ENCODE data around the gene MICAL2.
A peak's percentile ranks its signal among the peaks of the same experiment; 100 is the strongest.

MICAL2 gene

DNA sequence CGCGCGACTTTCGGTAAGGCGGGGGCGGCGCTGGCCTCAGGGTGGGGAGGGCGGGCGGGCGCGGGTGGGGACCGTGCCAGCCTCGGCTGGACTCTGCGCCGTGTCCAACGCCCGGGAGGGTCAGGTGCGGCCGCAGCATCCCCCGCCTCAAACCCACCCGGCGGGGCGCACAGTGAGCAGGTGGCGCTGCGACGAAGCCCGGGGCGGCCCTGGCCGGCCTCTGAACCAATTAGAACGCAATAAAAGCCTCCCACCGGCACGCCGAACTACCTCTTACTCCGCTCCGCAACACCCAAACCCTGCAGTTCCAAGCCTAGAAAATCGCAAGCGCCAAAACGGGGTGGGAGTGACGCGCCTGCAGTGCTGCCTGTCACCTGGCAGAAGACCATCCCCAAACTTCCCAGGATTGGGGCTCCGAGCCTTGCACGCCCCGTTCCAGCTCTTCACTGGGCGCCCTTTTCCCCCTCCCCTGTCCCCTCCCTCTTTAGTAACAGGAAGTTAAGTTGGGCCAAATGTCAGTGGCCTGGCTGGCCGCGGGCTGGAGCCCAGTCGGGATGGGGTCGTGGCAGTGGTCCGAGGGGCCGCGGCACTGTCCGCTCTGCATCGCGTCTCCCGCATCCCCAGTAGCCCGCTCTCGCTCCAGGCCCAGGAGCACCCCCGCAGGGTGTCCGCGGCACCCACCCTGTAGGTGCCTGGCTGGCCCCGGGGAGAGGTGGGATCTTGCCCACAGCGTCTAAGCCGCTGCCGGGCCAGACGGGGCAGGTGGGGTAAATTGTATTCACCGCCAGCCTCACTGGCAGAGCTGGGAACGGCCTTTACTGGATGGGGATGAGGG lies 541 bp downstream of the MICAL2 start:
- H3K4me1 Mint-ChIP-seq, result peaks cover 6% of the 10 kb centered on the region
- H3K4me3 Mint-ChIP-seq, result peak overlapping the region; percentile 67
- H3K36me3 Mint-ChIP-seq (ENCODE audit: low read depth), result no peaks in the 10 kb centered on the region
- no peak overlapping the region for H3K27ac Mint-ChIP-seq
- DNase-seq, result peak; percentile 32
- H3K9me3 Mint-ChIP-seq, result no peaks in the 10 kb centered on the region
- H3K27me3 Mint-ChIP-seq (ENCODE audit: low read depth, poor library complexity), result peaks cover 91% of the 10 kb centered on the region
- TF ChIP-seq CTCF (IDR thresholded peaks at IDR 0.05), result no peak

DNA sequence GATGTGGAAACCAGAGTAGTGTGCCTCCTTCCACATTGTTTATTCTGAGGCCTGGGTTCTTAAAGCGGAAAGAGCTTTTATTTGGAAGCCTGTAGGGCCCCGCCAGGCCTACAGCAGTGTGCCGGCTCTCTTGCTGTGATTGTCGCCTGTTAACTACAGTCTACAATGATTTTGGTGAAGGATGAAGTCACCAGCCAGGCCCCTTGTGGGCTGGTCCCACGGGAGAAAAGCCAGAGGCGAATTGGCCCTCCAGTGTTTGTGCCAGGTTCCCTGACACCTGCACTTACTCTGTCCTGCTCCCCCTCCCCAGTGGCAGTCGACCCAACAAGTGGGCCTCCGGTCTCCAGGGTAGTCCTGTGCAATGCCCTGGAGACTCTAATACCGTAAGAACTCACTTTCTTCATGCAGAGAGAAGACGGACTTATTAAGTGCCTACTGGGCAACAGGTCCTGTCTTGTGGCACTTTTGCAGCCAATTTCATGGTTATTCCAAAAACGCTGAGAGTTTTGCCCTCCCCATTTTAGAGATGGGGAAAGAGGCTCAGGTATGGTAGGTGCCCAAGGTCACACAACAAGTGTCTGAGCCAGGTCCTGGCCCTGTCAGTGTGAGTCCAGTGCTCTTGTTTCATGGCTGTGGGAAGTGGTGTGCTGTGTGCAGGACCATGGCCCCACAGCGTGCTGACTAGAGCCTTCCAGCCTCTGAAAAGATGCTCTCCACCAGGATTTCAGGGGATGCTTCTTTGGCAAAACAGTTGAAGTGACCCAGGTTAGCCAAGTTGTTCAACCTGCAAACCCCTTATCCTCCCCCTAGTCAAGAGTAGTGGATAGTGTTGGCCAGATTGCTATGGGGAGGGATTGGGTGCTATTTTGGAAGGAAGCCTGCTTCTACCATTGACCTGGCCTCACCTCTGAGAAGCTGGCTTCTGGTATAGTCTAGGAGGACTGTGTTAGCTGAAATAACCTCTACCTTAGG lies 1.4 kb downstream of the MICAL2 start:
- no peak overlapping the region for H3K27ac Mint-ChIP-seq
- H3K4me3 Mint-ChIP-seq, result peak overlapping the region; percentile 62
- peaks cover 6% of the 10 kb centered on the region for H3K4me1 Mint-ChIP-seq
- H3K27me3 Mint-ChIP-seq (ENCODE audit: low read depth, poor library complexity), result peaks cover 89% of the 10 kb centered on the region
- no peak for TF ChIP-seq CTCF (IDR thresholded peaks at IDR 0.05)
- DNase-seq, result no peak
- no peaks in the 10 kb centered on the region for H3K36me3 Mint-ChIP-seq (ENCODE audit: low read depth)
- H3K9me3 Mint-ChIP-seq, result no peaks in the 10 kb centered on the region

DNA sequence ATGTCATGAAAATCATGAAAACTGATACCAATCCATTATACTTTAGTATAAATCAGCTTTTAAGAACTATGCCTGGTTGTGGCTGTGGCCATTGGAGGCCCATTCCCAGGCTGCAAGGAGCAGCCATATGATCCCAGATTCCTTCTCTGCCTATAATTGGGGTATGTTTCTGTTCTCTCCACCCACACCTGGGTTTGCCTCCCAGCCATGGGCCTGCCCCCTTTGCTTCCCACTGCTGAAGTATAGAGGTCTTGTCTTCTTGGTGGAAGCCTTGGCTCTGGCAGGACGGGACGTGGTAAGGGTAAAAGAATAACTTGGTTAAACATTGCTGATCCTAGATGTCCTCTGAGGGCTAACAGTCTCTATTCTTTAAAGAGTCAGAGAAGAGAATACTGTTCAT lies 2.4 kb downstream of the MICAL2 start:
- peaks cover 6% of the 10 kb centered on the region for H3K4me1 Mint-ChIP-seq
- no peak for TF ChIP-seq CTCF (IDR thresholded peaks at IDR 0.05)
- H3K27me3 Mint-ChIP-seq (ENCODE audit: low read depth, poor library complexity), result peaks cover 82% of the 10 kb centered on the region
- no peak overlapping the region for H3K27ac Mint-ChIP-seq
- DNase-seq, result no peak
- no peak overlapping the region for H3K4me3 Mint-ChIP-seq
- no peaks in the 10 kb centered on the region for H3K9me3 Mint-ChIP-seq
- no peaks in the 10 kb centered on the region for H3K36me3 Mint-ChIP-seq (ENCODE audit: low read depth)

DNA sequence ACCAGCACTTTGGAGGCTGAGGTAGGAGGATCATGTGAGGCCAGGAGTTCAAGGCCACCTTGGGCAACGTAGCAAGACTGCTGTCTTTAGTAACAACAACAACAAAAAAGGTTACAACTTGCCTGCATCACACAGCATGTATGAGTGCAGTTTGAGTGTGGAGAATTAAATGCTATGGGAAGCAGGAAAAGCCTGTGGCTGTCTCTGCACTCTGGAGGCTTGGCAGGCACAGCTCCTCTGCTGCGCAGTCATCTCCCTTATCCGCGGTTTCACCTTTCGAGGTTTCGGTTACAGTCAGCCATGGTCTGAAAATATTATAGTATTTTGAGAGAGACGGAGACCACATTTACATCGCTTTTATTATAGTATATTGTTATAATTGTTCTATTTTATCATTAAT lies 2.9 kb downstream of the MICAL2 start:
- H3K27me3 Mint-ChIP-seq (ENCODE audit: low read depth, poor library complexity), result peaks cover 78% of the 10 kb centered on the region
- no peak for TF ChIP-seq CTCF (IDR thresholded peaks at IDR 0.05)
- no peak for DNase-seq

GRCh38 chr11:12114193-12115033 lies 4.0 kb downstream of the MICAL2 start:
- peaks cover 17% of the 10 kb centered on the region for H3K4me1 Mint-ChIP-seq
- H3K27me3 Mint-ChIP-seq (ENCODE audit: low read depth, poor library complexity), result peaks cover 68% of the 10 kb centered on the region
- H3K9me3 Mint-ChIP-seq, result no peaks in the 10 kb centered on the region
- no peaks in the 10 kb centered on the region for H3K36me3 Mint-ChIP-seq (ENCODE audit: low read depth)
- no peak for DNase-seq
- H3K27ac Mint-ChIP-seq, result no peak overlapping the region
- H3K4me3 Mint-ChIP-seq, result no peak overlapping the region
- TF ChIP-seq CTCF (IDR thresholded peaks at IDR 0.05), result no peak

More for the DNA sequence above, 2.9 kb downstream of the MICAL2 start:
- Mint-ChIP-seq H3K4me3 (no peak overlapping the region), H3K9me3 (no peaks in the 10 kb centered on the region), H3K27ac (no peak overlapping the region), H3K4me1 (peaks cover 6% of the 10 kb centered on the region), H3K36me3 (ENCODE audit: low read depth) (no peaks in the 10 kb centered on the region)

Measured in nephron progenitor cell (in vitro differentiated cells).